Measurements from ENCODE around the gene NAALAD2.

- TF ChIP-seq CTCF (IDR thresholded peaks at IDR 0.05) (no peak), BHLHE40 (IDR thresholded peaks at IDR 0.05; ENCODE audit: low read depth, low read length) (no peak), RAD21 (conservative IDR thresholded peaks at IDR 0.05 in 1 of 2, IDR thresholded peaks at IDR 0.05 in 1 of 2) (no peak), POLR2A (IDR thresholded peaks at IDR 0.05; ENCODE audit: low read length) (no peak), E2F6 (IDR thresholded peaks at IDR 0.05; ENCODE audit: borderline replicate concordance, low read depth) (no peak), FOSL2 (IDR thresholded peaks at IDR 0.05) (no peak), FOSL2 (CRISPR knock-in tag; IDR thresholded peaks at IDR 0.05) (no peak), RNF2 (IDR thresholded peaks at IDR 0.05; ENCODE audit: borderline replicate concordance, low read depth) (no peak), RFX5 (IDR thresholded peaks at IDR 0.05) (no peak), CBX2 (IDR thresholded peaks at IDR 0.05; ENCODE audit: borderline replicate concordance, low read depth) (no peak), EP300 (IDR thresholded peaks at IDR 0.05) (no peak), HDAC2 (IDR thresholded peaks at IDR 0.05) (no peak), MAX (IDR thresholded peaks at IDR 0.05) (no peak), CEBPB (IDR thresholded peaks at IDR 0.05) (no peak), MAFK (IDR thresholded peaks at IDR 0.05; ENCODE audit: partially characterized antibody) (no peak)
These were observed 85.0 kb downstream of the NAALAD2 start for GRCh38 chr11:90219438-90219837.

All from A549 (cell line).